CD14-positive monocyte (primary cell): ENCODE data around the gene RAB18. TPM values are rescaled to one million over a fixed set of nuclear protein-coding genes. Genes with fewer than 3 reads are reported as not detected.

Experiments used
- DNase-seq, 3 donors: peaks; one replicate each; pipeline ENCODE4 v3.0.0-alpha.2; 2011 to 2022
- H2AFZ ChIP-seq: 2 replicates; pipeline ENCODE4 v1.6.0; 2012; ENCODE audit warnings: mild to moderate bottlenecking, low read depth, low read length, inconsistent platforms; ENCODE audit not compliant: insufficient read depth, poor library complexity, severe bottlenecking
- H3K27ac ChIP-seq, 2 donors: 1 replicate in 1 of 2; 2 replicates in 1 of 2; pipeline ENCODE4 v1.5.1; 2012 to 2013; ENCODE audit warnings: low read length in 2 of 2, control low read depth in 1 of 2, inconsistent platforms in 1 of 2, low read depth in 1 of 2, mild to moderate bottlenecking in 1 of 2
- H3K27me3 ChIP-seq, 2 donors: one replicate each; pipeline versions ENCODE4 v1.6.0 to v1.6.1; 2011 to 2013; ENCODE audit warnings: low read length in 2 of 2; ENCODE audit not compliant: control insufficient read depth in 2 of 2, insufficient read depth in 2 of 2
- H3K36me3 ChIP-seq, 2 donors: replicated peaks in 1 of 2; 1 replicate in 1 of 2; 2 replicates in 1 of 2; pipeline versions ENCODE4 v1.5.1 to v1.6.1; 2012 to 2013; ENCODE audit warnings: low read length in 2 of 2, control low read depth in 1 of 2, inconsistent platforms in 1 of 2, mild to moderate bottlenecking in 1 of 2; ENCODE audit not compliant: insufficient read depth in 2 of 2, control insufficient read depth in 1 of 2
- H3K4me1 ChIP-seq, 2 donors: 1 replicate in 1 of 2; 2 replicates in 1 of 2; pipeline versions ENCODE4 v1.5.1 to v1.6.1; 2012 to 2013; ENCODE audit warnings: low read length in 2 of 2, control low read depth in 1 of 2, inconsistent platforms in 1 of 2, mild to moderate bottlenecking in 1 of 2, moderate library complexity in 1 of 2; ENCODE audit not compliant: insufficient read depth in 2 of 2, control insufficient read depth in 1 of 2
- H3K4me2 ChIP-seq: replicated peaks from 2 replicates; pipeline ENCODE3; 2012; ENCODE audit warnings: low read length, moderate library complexity, mild to moderate bottlenecking; ENCODE audit not compliant: poor library complexity, severe bottlenecking; ENCODE audit errors: extremely low read depth
- H3K4me3 ChIP-seq, 3 experiments: fragments of 200-600 bp in 1 of 3; sonication (generic) in 1 of 3; replicated peaks in 1 of 3; 1 replicate in 2 of 3; 2 replicates in 1 of 3; pipeline ENCODE4 v1.5.1; 2011 to 2013; ENCODE audit warnings: low read length in 3 of 3, mild to moderate bottlenecking in 3 of 3, control low read depth in 2 of 3, low read depth in 2 of 3, inconsistent platforms in 1 of 3, moderate library complexity in 1 of 3
- H3K79me2 ChIP-seq: 2 replicates; pipeline ENCODE4 v1.6.0; 2012; ENCODE audit warnings: mild to moderate bottlenecking, control low read depth, inconsistent platforms, low read length, moderate library complexity; ENCODE audit not compliant: insufficient read depth
- H3K9ac ChIP-seq: 2 replicates; pipeline ENCODE4 v1.6.0; 2017; ENCODE audit warnings: low read length, mild to moderate bottlenecking; ENCODE audit not compliant: insufficient read depth, poor library complexity, severe bottlenecking
- H3K9me3 ChIP-seq, 2 donors: replicated peaks in 1 of 2; 1 replicate in 1 of 2; 2 replicates in 1 of 2; pipeline versions ENCODE4 v1.5.1 to v1.6.1; 2012 to 2013; ENCODE audit warnings: low read length in 2 of 2, control low read depth in 1 of 2; ENCODE audit not compliant: control insufficient read depth in 1 of 2, insufficient read depth in 1 of 2
- H4K20me1 ChIP-seq: 2 replicates; pipeline ENCODE4 v1.6.0; 2012; ENCODE audit warnings: mild to moderate bottlenecking, low read length, control low read depth, moderate library complexity; ENCODE audit not compliant: insufficient read depth
- H3K27ac Mint-ChIP-seq, 7 donors: one replicate each; pipeline ENCODE4 v1.8.0; 2020; ENCODE audit warnings: mild to moderate bottlenecking in 7 of 7, mixed read lengths in 7 of 7, moderate library complexity in 6 of 7, inconsistent platforms in 2 of 7
- H3K27me3 Mint-ChIP-seq, 3 donors: one replicate each; pipeline ENCODE4 v1.8.0; 2021 to 2022; ENCODE audit warnings: low read depth in 3 of 3, mild to moderate bottlenecking in 3 of 3, mixed read lengths in 3 of 3, moderate library complexity in 3 of 3, inconsistent platforms in 1 of 3
- H3K36me3 Mint-ChIP-seq, 2 donors: one replicate each; pipeline ENCODE4 v1.8.0; 2020; ENCODE audit warnings: mixed read lengths in 2 of 2, inconsistent platforms in 1 of 2, mild to moderate bottlenecking in 1 of 2
- H3K4me1 Mint-ChIP-seq: one replicate; pipeline ENCODE4 v1.8.0; 2020; ENCODE audit warnings: mild to moderate bottlenecking, mixed read lengths
- H3K4me3 Mint-ChIP-seq, 2 donors: one replicate each; pipeline ENCODE4 v1.8.0; 2020; ENCODE audit warnings: mild to moderate bottlenecking in 2 of 2, mixed read lengths in 2 of 2, moderate library complexity in 1 of 2
- H3K9me3 Mint-ChIP-seq, 7 donors: one replicate each; pipeline ENCODE4 v1.8.0; 2020 to 2022; ENCODE audit warnings: mixed read lengths in 7 of 7, mild to moderate bottlenecking in 6 of 7, moderate library complexity in 6 of 7, inconsistent platforms in 2 of 7
- CTCF ChIP-seq: fragments of 200-600 bp; IDR thresholded peaks from one replicate; pipeline ENCODE4 v1.8.0; 2022; ENCODE audit warnings: antibody characterized with exemption, mild to moderate bottlenecking
- WGBS: methylation state at CpG from one replicate; pipeline ENCODE4 v1.1.5; 2013; ENCODE audit warnings: missing lambda C conversion rate; ENCODE audit not compliant: insufficient coverage; 5-methylcytosine and 5-hydroxymethylcytosine counted together
- intact Hi-C, 2 donors: fragments of 100-400 bp; cut with micrococcal nuclease; formaldehyde crosslinking; loops; one replicate each; pipeline versions ENCODE4 v1.15.0 to v1.15.1; 2023
- polyA plus RNA-seq, 3 donors: library from polyadenylated mRNA; depleted of rRNA in 1 of 3; unstranded in 2 of 3; stranded (reverse) in 1 of 3; fragments of 300-500 nt in 2 of 3; fragments of >200 nt in 1 of 3; fragmentation: Illumina TruSeq in 2 of 3; gene quantifications; 1 replicate in 2 of 3; 2 replicates in 1 of 3; pipeline ENCODE4 v1.2.3, GENCODE V29; 2012 to 2021

Gene RAB18
- polyA plus RNA-seq, 3 donors: 22.1 to 133 (median 117) TPM

DNA sequence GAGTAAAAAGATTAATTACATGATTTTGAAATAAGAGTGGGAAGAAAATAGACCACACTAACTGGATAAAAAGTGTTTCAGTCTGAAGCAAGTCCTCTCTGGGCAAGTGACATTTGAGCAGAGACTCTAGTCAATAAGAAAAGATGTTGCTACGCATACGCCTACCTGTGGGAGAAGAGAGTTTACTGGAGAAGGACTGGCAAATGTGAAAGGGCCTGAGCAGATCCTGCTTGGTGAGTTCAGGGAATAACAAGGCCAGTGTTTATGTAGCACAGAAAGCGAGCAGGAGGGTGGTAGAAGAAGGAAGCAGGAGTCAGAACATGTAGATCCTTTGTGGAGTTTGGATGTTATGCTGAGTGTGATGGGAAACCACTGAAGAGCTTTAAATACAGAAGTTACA is 43.4 kb downstream of the RAB18 start:
- WGBS: 100% methylated on average over 2 of the region's 3 CpGs
- H3K27me3 ChIP-seq: no peaks in the 10 kb centered on the region
- H3K4me3 ChIP-seq: no peak overlapping the region
- no peak for DNase-seq
- no peak overlapping the region for H3K4me2 ChIP-seq
- no peak for TF ChIP-seq CTCF
- no peaks in the 10 kb centered on the region for H3K4me1 ChIP-seq
- H2AFZ ChIP-seq: no peak overlapping the region
- H4K20me1 ChIP-seq: no peaks in the 10 kb centered on the region
- intact Hi-C loops: no loop called here
- Mint-ChIP-seq H3K27me3 (no peaks in the 10 kb centered on the region), H3K4me1 (no peaks in the 10 kb centered on the region), H3K4me3 (no peak overlapping the region), H3K36me3 (peaks cover 32 to 41% of the 10 kb centered on the region in 2 donors), H3K27ac (peak overlapping the region in 1 of 7 donors; percentile 23), H3K9me3 (no peaks in the 10 kb centered on the region)
- H3K9me3 ChIP-seq: no peaks in the 10 kb centered on the region
- H3K9ac ChIP-seq: no peak overlapping the region
- no peak overlapping the region for H3K27ac ChIP-seq
- no peaks in the 10 kb centered on the region for H3K79me2 ChIP-seq
- peaks cover 23 to 34% of the 10 kb centered on the region in 2 donors for H3K36me3 ChIP-seq

GRCh38 chr10:27550823-27551222 is 46.7 kb downstream of the RAB18 start:
- no peaks in the 10 kb centered on the region for H3K27me3 ChIP-seq
- no peaks in the 10 kb centered on the region for H3K79me2 ChIP-seq
- TF ChIP-seq CTCF: no peak
- H3K27me3 Mint-ChIP-seq: no peaks in the 10 kb centered on the region
- 100% methylated on average over 2 of the region's 6 CpGs for WGBS
- H3K27ac ChIP-seq: no peak overlapping the region
- no peaks in the 10 kb centered on the region for H3K4me1 Mint-ChIP-seq
- peaks cover 2 to 3% of the 10 kb centered on the region in 2 donors for H3K36me3 ChIP-seq
- H4K20me1 ChIP-seq: no peaks in the 10 kb centered on the region
- no peaks in the 10 kb centered on the region for H3K9me3 Mint-ChIP-seq
- no peak overlapping the region for H3K4me2 ChIP-seq
- H3K9me3 ChIP-seq: no peaks in the 10 kb centered on the region
- intact Hi-C loops: no loop called here
- peaks cover 11 to 13% of the 10 kb centered on the region in 2 donors for H3K36me3 Mint-ChIP-seq
- H3K9ac ChIP-seq: no peak overlapping the region
- H3K4me3 ChIP-seq: no peak overlapping the region
- no peak for DNase-seq
- no peak overlapping the region for H3K4me3 Mint-ChIP-seq
- no peaks in the 10 kb centered on the region for H3K4me1 ChIP-seq
- no peak overlapping the region for H2AFZ ChIP-seq
- H3K27ac Mint-ChIP-seq: no peak overlapping the region
